ENCODE results near the gene TRIM47. TPM values are rescaled to one million over a fixed set of nuclear protein-coding genes. Genes with fewer than 3 reads are reported as not detected.

TRIM47 gene
- total and polyA plus RNA-seq, 2 of the 13 experiments (the other 11 are each of a cell fraction or from before 2014, with no cell fraction given): 33.5 to 82.0 TPM

DNA sequence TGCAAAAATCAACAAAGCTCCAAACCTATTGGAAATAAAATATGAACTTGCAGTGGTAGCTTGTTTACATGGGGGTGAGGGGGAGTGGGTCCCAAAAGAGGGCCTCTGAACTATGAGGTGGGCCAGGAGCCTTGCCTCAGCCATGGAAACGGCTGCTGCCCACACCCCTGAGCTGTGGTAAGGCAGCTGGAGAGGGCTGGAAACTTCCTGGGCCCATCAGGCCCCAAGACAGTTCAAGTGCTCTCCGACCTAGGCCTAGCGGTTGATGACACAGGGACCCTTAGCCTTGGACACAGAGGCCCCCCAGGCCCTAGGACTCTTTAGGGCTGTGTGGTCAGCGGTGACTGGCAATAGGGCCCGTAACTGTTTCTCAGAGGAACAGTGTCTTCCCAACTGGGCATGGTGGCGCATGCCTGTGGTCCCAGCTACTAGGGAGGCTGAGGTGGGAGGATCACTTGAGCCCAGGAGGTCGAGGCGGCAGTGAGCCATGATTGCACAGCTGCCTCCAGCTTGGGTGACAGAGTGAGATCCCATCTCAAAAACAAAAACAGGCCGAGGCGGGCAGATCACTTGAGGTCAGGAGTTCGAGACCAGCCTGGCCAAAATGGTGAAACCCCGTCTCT lies 52.5 kb downstream of the TRIM47 start (continued):
- TF ChIP-seq, protein P1, sequence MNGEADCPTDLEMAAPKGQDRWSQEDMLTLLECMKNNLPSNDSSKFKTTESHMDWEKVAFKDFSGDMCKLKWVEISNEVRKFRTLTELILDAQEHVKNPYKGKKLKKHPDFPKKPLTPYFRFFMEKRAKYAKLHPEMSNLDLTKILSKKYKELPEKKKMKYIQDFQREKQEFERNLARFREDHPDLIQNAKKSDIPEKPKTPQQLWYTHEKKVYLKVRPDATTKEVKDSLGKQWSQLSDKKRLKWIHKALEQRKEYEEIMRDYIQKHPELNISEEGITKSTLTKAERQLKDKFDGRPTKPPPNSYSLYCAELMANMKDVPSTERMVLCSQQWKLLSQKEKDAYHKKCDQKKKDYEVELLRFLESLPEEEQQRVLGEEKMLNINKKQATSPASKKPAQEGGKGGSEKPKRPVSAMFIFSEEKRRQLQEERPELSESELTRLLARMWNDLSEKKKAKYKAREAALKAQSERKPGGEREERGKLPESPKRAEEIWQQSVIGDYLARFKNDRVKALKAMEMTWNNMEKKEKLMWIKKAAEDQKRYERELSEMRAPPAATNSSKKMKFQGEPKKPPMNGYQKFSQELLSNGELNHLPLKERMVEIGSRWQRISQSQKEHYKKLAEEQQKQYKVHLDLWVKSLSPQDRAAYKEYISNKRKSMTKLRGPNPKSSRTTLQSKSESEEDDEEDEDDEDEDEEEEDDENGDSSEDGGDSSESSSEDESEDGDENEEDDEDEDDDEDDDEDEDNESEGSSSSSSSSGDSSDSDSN (CRISPR knock-in tag; IDR thresholded peaks at IDR 0.05): no peak
- TF ChIP-seq NFKB2 (CRISPR knock-in tag; IDR thresholded peaks at IDR 0.05; ENCODE audit: borderline replicate concordance): 0 out of 2 replicates have a peak, but pooled peaks have one; percentile 23
- peak; percentile 32; the same call in 1 of the 2 replicates for TF ChIP-seq POLR2G (IDR thresholded peaks at IDR 0.05; ENCODE audit: low read depth, low read length)
- no peak for TF ChIP-seq FOXK1 (CRISPR knock-in tag; IDR thresholded peaks at IDR 0.05; ENCODE audit: borderline replicate concordance, low read depth)
- no peak for TF ChIP-seq ZNF354B (CRISPR knock-in tag; IDR thresholded peaks at IDR 0.05)
- 0 out of 2 replicates have a peak, but pooled peaks have one; percentile 9 for TF ChIP-seq ZNF326 (CRISPR knock-in tag; IDR thresholded peaks at IDR 0.05; ENCODE audit: borderline replicate concordance)
- TF ChIP-seq AGO2 (optimal IDR thresholded peaks at IDR 0.05; ENCODE audit: low read depth, low read length): peak; percentile 79
- no peak for TF ChIP-seq ZFY (CRISPR knock-in tag; IDR thresholded peaks at IDR 0.05)
- no peak for TF ChIP-seq REPIN1 (CRISPR knock-in tag; IDR thresholded peaks at IDR 0.05; ENCODE audit: borderline replicate concordance, low read depth)
- TF ChIP-seq ZNF20 (CRISPR knock-in tag; IDR thresholded peaks at IDR 0.05): no peak
- peak in 1 of 2 experiments; percentile 27; a peak in 2 of 4 replicates for TF ChIP-seq POLR2A (IDR thresholded peaks at IDR 0.05; ENCODE audit: insufficient read depth in 1 of 2, low read depth in 2 of 2, low read length in 2 of 2)
- TF ChIP-seq ZNF772 (CRISPR knock-in tag; IDR thresholded peaks at IDR 0.05): 0 out of 2 replicates have a peak, but pooled peaks have one; percentile 39
- no peak for TF ChIP-seq ZKSCAN8 (CRISPR knock-in tag; IDR thresholded peaks at IDR 0.05; ENCODE audit: borderline replicate concordance)

Data from HepG2 (cell line).